ENCODE measurements around the gene NOPCHAP1. TPM values are rescaled to one million over a fixed set of nuclear protein-coding genes. Genes with fewer than 3 reads are reported as not detected.

NOPCHAP1 gene
- total and polyA plus RNA-seq, 2 of the 4 experiments (the other 2 are of a cell fraction) = 5.6 to 9.3 TPM

GRCh38 chr12:104958805-104959334 lies 27.2 kb upstream of the NOPCHAP1 start (continued):
- TF ChIP-seq USF2 (IDR thresholded peaks at IDR 0.05; ENCODE audit: low read depth, low read length) (no peak), SMC3 (IDR thresholded peaks at IDR 0.05; ENCODE audit: low read depth, low read length) (no peak), NFE2L2 (IDR thresholded peaks at IDR 0.05; ENCODE audit: low read depth, low read length) (no peak)
- TF ChIP-seq, protein P1, sequence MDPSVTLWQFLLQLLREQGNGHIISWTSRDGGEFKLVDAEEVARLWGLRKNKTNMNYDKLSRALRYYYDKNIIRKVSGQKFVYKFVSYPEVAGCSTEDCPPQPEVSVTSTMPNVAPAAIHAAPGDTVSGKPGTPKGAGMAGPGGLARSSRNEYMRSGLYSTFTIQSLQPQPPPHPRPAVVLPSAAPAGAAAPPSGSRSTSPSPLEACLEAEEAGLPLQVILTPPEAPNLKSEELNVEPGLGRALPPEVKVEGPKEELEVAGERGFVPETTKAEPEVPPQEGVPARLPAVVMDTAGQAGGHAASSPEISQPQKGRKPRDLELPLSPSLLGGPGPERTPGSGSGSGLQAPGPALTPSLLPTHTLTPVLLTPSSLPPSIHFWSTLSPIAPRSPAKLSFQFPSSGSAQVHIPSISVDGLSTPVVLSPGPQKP (IDR thresholded peaks at IDR 0.05; ENCODE audit: borderline replicate concordance, low read depth, low read length) = no peak

All from IMR-90 (cell line).